Activated T-helper 1 cell treated with anti-CD3 and anti-CD28 coated beads, Interleukin-2, amount 50 U/mL, for 16 hours (primary cell): Measurements from ENCODE around the gene ALDH3B2.
A peak's percentile ranks its signal among the peaks of the same experiment; 100 is the strongest.
"Not testable (repeated sequence)": the region's sequence is repeated elsewhere in the genome, so short reads cannot be mapped to it uniquely, and the experiment has no call there.

Source experiments
- DNase-seq, 2 donors: peaks; one replicate each; pipeline ENCODE4 v3.0.0-alpha.2; 2020; ENCODE audit warnings: low read depth in 1 of 2, low spot score in 1 of 2

The ALDH3B2 gene

GRCh38 chr11:67631411-67631810 is 43.0 kb downstream of the ALDH3B2 start:
- no peak for DNase-seq

DNA sequence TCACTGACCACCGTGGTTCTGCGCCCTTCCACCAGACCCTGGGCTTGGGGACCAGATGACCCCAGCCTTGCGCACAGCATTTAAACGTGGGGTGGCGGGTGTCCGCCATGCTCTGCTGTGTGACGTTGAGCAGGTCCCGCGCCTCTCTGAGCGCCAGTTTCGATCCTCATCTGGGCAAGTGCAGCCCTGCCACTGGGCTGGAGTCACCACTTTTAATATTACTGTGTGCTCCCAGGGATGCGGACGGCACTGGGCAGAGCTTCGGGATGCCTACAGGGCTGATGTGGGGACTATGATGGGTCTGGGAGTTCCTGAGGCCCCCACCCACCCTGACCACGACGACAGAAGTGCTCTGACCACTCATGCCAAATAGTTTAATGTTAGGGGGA is 43.5 kb downstream of the ALDH3B2 start:
- DNase-seq: no peak

DNA sequence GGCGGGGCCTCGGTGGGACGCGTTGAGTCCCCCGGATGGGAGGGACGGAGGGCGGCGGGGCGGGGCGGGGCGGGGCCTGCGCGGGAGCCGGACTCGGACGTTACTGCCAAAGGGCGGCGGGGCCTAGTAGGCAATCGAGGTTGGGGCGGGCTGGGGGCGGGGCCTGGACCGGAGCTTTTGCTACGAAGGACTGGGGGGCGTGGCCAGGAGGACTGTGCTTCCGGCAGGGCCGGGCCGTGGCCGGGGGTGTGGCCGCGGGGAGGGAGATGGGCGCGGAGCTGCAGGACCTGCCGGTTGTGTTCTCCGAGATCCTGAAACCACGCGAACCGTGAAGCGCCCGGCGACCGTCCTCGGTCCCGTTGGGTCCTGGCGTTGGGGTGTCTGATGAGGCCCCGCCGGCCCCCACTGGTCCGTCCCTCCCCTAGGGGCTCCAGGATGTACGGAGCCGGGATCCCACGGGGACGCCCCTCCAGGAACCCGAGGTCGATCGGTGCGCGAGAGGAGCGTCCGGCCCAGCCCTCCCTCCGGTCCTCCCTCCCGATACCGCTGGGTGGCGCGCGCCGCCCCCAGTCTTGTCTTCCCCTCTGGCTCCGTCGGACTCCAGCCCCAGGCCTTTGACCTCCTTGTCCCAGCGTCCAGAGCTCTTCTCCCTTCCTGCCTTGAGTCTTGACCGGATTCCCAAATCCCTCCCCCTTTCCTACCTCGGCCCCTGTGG is 44.0 kb downstream of the ALDH3B2 start:
- peak; percentile 85 to 91 for DNase-seq

- peak; percentile 78 to 79 for DNase-seq
Observed at GRCh38 chr11:67629386-67630227, 44.8 kb downstream of the ALDH3B2 start, which contains the start of gene NUDT8. TSS of gene NUDT8 (minus strand) at chr11:67629937. CDS start at chr11:67629911, 26 bp downstream.

GRCh38 chr11:67628710-67629385 is 45.6 kb downstream of the ALDH3B2 start:
- no peak for DNase-seq

DNA sequence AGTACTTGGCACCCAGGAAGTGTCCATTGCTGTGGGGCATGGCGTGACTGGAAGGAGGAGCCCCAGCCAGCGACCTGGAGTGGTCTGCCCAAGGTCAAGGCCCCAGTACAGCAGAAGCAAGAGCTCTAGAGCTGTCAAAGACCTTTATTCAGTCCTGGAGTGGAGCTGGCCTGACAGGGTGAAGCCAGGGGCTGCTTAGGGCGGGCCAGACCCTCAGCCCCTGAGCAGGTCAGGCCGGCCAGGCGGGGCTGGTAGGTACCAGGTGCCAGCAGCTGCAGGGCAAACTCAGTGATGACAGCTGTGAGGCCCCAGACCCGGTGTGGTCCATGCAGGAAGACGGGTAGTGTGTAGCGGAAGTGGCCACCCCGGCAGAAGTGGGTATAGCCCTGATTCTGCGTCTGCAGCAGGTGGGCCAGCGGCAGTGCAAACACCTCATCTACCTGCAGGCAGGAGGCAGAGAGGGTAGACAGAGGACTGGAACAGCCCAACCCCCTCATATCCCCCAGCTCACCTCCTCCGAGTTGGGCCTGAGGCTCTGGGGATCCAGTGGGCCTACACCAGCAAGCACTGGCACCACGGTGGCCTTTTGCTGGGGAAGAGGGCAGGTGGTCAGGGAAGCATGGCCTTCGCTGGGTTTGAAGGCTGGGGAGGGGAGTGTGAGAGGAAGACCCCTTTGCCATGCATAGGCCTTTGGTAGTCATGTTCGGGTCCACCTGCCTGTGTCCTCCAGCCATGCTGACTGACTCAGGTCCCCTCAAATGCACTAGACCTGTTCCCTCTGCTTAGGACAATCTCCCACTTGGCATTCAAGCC is 46.4 kb downstream of the ALDH3B2 start:
- no peak for DNase-seq

GRCh38 chr11:67627441-67627811 is 47.0 kb downstream of the ALDH3B2 start:
- no peak for DNase-seq

DNA sequence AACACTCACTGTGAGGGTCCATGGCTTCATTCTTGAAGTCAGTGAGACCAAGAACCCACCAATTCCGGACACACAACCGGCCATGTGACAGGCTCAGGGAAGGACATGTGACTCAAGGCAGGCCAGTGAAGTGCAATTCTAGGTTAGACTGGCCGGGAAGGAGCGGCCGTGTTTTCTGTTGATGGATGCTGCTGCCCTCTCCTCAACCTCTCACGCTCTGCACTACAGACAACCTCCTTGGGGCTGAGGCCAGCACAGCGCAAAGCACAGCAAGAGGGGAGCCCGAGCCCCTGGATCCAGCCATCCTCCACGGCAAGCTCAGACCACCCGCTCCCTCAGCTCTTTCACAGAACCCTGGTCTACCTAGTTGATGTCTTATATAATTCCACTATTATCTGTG is 47.5 kb downstream of the ALDH3B2 start:
- DNase-seq: no peak

DNA sequence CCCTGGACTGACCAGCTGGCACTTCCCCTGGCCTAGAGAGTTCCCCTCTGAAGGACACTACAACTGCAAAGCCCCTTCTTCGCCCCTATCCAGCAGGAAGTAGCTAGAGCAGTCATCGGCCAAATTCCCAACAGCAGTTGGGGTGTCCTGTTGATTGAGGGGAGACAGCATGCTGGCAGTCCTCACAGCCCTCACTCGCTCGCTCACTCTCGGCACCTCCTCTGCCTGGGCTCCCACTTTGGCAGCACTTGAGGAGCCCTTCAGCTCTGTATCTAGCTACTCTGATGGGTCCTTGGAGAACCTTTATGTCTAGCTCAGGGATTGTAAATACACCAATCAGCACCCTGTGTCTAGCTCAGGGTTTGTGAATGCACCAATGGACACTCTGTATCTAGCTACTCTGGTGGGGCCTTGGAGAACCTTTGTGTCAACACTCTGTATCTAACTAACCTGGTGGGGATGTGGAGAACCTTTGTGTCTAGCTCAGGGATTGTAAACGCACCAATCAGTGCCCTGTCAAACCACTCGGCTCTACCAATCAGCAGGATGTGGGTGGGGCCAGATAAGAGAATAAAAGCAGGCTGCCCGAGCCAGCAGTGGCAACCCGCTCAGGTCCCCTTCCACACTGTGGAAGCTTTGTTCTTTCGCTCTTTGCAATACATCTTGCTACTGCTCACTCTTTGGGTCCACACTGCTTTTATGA is 48.1 kb downstream of the ALDH3B2 start:
- DNase-seq: not testable (repeated sequence)

GRCh38 chr11:67623795-67624194 is 50.6 kb downstream of the ALDH3B2 start:
- not testable (repeated sequence) for DNase-seq

DNA sequence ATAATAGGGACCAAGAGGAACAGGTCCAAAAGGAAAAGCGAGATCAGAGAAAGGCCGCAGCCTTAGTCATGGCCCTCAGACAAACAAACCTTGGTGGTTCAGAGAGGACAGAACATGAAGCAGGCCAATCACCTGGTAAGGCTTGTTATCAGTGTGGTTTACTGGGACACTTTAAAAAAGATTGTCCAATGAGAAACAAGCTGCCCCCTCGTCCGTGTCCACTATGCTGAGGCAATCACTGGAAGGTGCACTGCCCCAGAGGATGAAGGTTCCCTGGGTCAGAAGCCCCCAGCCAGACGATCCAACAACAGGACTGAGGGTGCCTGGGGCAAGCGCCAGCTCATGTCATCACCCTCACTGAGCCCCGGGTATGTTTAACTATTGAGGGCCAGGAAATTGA is 51.5 kb downstream of the ALDH3B2 start:
- not testable (repeated sequence) for DNase-seq

- not testable (repeated sequence) for DNase-seq
Observed at GRCh38 chr11:67621928-67622327, 52.5 kb downstream of the ALDH3B2 start.

DNA sequence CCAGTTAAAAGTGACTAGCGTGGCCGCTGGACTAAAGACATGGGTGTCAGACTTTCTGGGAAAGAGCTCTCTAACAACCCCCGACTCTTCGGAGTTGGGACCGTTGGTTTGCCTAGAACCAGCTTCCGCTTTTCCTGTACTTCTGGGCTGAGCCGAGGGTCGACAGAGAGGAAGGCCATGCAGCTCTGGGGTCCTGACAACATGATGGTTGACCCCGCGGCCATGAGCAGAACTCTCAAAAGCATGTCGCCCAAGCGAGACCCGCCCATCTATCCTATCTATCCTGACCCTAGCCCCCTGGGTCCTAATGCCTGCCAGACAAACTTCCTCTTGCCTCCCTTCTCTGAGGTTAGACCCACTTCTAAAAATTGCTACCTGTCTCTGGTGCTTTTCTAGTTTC is 53.8 kb downstream of the ALDH3B2 start:
- not testable (repeated sequence) for DNase-seq

GRCh38 chr11:67619683-67620618 is 54.5 kb downstream of the ALDH3B2 start:
- not testable (repeated sequence) for DNase-seq

DNA sequence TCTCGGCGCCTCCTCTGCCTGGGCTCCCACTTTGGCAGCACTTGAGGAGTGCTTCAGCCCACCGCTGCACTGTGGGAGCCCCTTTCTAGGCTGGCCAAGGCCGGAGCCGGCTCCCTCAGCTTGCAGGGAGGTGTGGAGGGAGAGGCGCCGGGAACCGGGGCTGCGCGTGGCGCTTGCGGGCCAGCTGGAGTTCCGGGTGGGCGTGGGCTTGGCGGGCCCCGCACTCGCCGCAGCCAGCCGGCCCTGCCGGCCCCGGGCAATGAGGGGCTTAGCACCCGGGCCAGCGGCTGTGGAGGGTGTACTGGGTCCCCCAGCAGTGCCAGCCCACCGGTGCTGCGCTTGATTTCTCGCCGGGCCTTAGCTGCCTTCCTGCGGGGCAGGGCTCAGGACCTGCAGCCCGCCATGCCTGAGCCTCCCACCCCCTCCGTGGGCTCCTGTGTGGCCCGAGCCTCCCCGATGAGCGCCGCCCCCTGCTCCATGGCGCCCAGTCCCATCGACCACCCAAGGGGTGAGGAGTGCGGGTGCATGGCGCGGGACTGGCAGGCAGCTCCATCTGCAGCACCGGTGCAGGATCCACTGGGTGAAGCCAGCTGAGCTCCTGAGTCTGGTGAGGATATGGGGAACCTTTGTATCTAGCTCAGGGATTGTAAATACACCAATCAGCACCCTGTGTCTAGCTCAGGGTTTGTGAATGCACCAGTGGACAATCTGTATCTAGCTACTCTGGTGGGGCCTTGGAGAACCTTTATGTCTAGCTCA is 55.3 kb downstream of the ALDH3B2 start:
- not testable (repeated sequence) for DNase-seq

DNA sequence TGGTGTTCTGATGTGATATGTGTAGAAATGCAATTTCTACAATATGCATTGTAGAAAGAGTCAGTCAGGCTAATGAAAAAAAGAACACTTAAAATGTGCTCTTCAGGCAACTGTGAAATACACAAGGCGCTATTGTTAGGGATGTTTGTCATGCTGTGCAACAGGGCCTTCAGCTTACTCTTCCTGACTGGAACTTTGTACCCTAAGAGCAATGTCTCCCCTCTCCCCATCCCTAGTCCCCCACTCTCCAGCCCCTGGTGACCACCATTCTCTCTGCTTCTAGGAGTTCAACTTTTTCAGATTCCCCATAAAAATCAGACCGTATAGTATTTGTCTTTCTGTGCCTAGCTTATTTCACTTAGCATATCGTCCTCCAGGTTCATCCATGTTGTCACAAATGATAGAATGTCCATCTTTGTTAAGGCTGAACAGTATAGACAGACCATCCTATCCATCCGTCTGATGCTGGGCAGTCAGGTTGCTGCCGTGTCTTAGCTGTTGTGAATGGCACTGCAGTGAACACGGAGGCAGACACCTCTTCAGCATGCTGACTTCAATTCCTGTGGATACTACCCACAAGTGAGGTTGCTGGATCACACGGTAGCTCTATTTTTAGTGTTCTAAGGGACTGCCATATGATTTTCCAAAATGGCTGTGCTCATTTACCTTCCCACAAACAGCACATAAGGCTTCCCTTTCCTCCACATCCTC is 57.0 kb downstream of the ALDH3B2 start:
- DNase-seq: no peak

DNA sequence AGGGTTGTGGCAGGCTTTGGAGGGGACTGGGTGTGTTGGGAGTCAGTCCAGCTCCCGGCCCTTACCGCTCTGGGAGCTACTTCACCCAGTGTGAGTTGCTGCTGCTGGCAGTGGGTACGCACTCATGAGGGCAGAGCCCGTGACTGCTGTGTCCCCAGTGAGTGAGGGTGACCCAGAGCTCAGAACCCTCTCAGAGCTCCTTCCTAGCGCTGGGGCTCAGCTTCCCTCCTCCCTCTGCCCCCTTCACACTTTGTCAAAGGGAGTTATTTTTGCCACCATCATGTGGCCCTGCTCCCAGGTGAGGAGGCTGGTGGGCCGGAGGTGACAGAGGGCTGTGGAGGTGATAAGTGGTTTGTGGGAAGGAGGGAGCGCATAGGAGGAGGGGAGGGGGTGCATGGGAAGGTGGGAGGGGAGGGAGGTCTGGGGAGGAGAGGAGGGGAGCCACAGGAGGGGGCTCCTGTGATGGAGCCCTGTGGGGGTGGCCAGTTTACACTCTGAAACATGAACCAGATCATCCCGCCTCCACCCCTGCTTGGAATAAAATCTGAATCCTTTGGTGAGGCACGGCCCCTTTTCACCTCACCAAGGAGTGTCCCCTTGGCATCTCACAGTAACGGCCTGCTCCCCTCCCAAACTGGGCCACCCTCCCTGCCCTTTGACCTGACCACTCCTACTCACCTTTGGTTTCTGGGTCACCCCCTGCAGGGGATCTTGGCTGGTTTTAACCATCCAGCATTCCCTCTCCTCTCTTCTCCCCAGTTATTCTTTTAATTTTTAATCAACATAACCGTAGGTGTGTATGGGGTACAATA is 57.8 kb downstream of the ALDH3B2 start:
- no peak for DNase-seq
